ENCODE data around the gene DIPK1B. TPM values are rescaled to one million over a fixed set of nuclear protein-coding genes. Genes with fewer than 3 reads are reported as not detected.

Gene DIPK1B
- 10 to 100 TPM; 14.4 to 46.3 (median 19.8) TPM for total RNA-seq
- polyA plus RNA-seq, result 10 to 100 TPM; 18.1 to 24.4 TPM
- long read RNA-seq, donor 1, transcript FAM69B-202 (5 exons, 1,668 nt), result major isoform, 72 of 96 reads
- long read RNA-seq, donor 1, partial matches to known transcripts, result 1 of 96 reads
- long read RNA-seq, donor 1, other reads (novel, unspliced or antisense), result 19 of 96 reads
- long read RNA-seq, donor 2, partial matches to known transcripts, result 3 of 11 reads
- long read RNA-seq, donor 2, other reads (novel, unspliced or antisense), result 6 of 11 reads
- long read RNA-seq, donor 3, transcript FAM69B-202 (5 exons, 1,668 nt), result major isoform, 47 of 68 reads
- long read RNA-seq, donor 3, partial matches to known transcripts, result 2 of 68 reads
- long read RNA-seq, donor 3, other reads (novel, unspliced or antisense), result 17 of 68 reads

- Histone ChIP-seq H3K36me3 (no peaks in the 10 kb centered on the region), H3K4me1 (peaks cover 4 to 43% (median 34%) of the 10 kb centered on the region in 12 donors), H3K9me3 (no peaks in the 10 kb centered on the region), H3K27me3 (peaks cover 0 to 23% (median 0%) of the 10 kb centered on the region in 9 donors), H3K27ac (peak within 1 kb of the TSS in 11 of 12 donors; percentile 74 to 91 (median 86)), H3K4me3 (peak within 1 kb of the TSS; percentile 59 to 91 (median 76))
- DNase-seq (peak in 1 of 5 donors; percentile 23), ATAC-seq (peak in 2 of 4 donors; percentile 3 to 6)
- 2 to 6% (median 4%) methylated on average over 24 to 119 of the region's 119 CpGs for WGBS, 4 donors
- intact Hi-C loops (cut with DNase I), result loop anchor here in 1 of 10 donors (5.0 kb wide), 1 partner anchor 35 kb away; no protein-coding TSS in a partner anchor
- TF ChIP-seq POLR2A (IDR thresholded peaks at IDR 0.05) (no peak), CTCF (IDR thresholded peaks at IDR 0.05) (no peak)
Measured at GRCh38 chr9:136711751-136712689, at the start of gene DIPK1B. TSS of gene DIPK1B (plus strand) at chr9:136712572. CDS start at chr9:136712666, 94 bp downstream.

GRCh38 chr9:136662656-136663581 is 49.5 kb upstream of the DIPK1B start, which contains the start of gene EGFL7:
TSS of gene EGFL7 (plus strand) at chr9:136662916. CDS start at chr9:136668283, 5,367 bp downstream.
- TF ChIP-seq CTCF (IDR thresholded peaks at IDR 0.05) (no peak), POLR2A (IDR thresholded peaks at IDR 0.05) (peak in 1 of 2 donors; percentile 79)
- ATAC-seq, result peak; percentile 42 to 79 (median 64)
- peak; percentile 82 to 90 (median 87) for DNase-seq
- Histone ChIP-seq H3K36me3 (peaks cover 0 to 34% (median 21%) of the 10 kb centered on the region in 9 donors), H3K4me1 (peaks cover 0 to 31% (median 6%) of the 10 kb centered on the region in 12 donors), H3K9me3 (no peaks in the 10 kb centered on the region), H3K27ac (peak within 1 kb of the TSS; percentile 75 to 99 (median 96)), H3K27me3 (peaks cover 0 to 75% (median 0%) of the 10 kb centered on the region in 9 donors), H3K4me3 (peak within 1 kb of the TSS; percentile 59 to 89 (median 79))
- 51 to 65% (median 61%) methylated on average over 15 to 38 of the region's 38 CpGs for WGBS, 4 donors
- intact Hi-C loops (cut with DNase I), result loop anchor here in 3 of 10 donors (1.0 to 2.0 kb wide), 2 partner anchors 16 to 17 kb away; no protein-coding TSS in a partner anchor

GRCh38 chr9:136664000-136664915 is 48.1 kb upstream of the DIPK1B start:
- intact Hi-C loops (cut with DNase I), result loop anchor here in 2 of 10 donors (2.0 kb wide), 1 partner anchor 17 kb away; no protein-coding TSS in a partner anchor
- peak overlapping the region; percentile 75 to 99 (median 96) for H3K27ac ChIP-seq
- H3K27me3 ChIP-seq, result peaks cover 0 to 62% (median 0%) of the 10 kb centered on the region in 9 donors
- TF ChIP-seq CTCF (IDR thresholded peaks at IDR 0.05) (no peak), POLR2A (IDR thresholded peaks at IDR 0.05) (no peak)
- peaks cover 0 to 35% (median 6%) of the 10 kb centered on the region in 12 donors for H3K4me1 ChIP-seq
- ATAC-seq (no peak), DNase-seq (no peak)
- 63 to 71% (median 68%) methylated on average over 15 to 27 of the region's 27 CpGs for WGBS, 4 donors
- no peaks in the 10 kb centered on the region for H3K9me3 ChIP-seq
- H3K36me3 ChIP-seq, result peaks cover 0 to 47% (median 34%) of the 10 kb centered on the region in 9 donors
- peak overlapping the region; percentile 59 to 89 (median 79) for H3K4me3 ChIP-seq
